GM19452 (cell line): ENCODE measurements around the gene ACSS2.

ENCODE experiments used
- ATAC-seq: cut with Tn5 transposase; IDR thresholded peaks from one replicate; pipeline ENCODE4 v1.9.1; 2021; ENCODE audit not compliant: unreplicated experiment

Gene ACSS2

DNA sequence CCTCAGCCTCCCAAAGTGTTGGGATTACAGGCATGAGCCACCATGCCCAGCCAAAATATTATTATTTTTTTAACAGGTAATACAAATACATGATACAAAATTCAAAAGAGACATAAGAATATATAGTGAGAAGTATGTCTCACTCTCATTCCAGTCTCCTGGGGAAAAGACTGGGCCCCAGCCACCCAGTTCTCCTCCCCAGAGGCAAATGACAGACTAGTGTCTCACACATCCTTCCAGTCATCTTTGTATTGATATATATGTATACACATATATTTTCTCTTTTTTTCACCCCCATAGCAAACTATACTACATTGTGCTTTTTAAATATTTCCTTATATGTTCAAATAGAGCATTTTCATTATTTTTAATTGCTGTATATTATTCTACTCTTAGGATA lies 70.9 kb downstream of the ACSS2 start:
- no peak for ATAC-seq

DNA sequence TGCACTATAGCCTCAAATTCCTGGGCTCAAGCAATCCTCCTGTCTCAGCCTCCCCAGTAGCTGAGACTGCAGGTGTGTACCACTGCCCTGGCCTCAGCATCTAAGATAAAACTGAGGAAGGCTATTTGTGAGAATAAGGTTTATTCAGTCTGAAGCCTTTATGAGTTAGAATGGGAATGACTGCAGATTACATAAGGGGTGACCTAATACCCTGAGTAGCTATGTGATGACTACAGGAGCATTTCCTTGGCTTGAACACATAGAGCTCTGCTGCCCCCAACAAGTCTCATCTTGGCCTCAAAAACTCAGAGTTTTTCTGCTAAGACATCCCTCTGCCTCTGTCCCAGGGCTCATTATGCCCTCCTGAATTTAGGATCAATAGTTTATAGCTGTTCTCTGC lies 71.6 kb downstream of the ACSS2 start:
- ATAC-seq, result no peak

DNA sequence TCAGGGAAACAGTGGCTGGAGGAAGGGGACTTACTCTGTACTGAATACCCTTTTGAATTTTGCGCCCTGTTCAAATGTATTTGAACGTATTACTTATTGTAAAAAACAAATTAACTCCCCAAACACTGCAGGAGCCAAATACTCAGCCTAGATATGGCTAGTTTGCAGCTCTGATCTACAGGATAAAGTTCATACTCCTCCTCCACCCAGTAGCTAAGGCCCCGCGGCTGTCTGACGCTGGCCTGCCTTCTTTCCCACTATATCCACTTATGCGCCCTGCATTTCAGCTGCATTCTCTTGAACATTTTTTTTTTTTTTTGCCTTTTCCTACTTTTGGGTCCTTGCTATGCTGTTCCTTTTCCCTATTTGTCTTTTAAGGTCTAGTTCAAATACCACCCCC lies 72.7 kb downstream of the ACSS2 start:
- ATAC-seq, result no peak

DNA sequence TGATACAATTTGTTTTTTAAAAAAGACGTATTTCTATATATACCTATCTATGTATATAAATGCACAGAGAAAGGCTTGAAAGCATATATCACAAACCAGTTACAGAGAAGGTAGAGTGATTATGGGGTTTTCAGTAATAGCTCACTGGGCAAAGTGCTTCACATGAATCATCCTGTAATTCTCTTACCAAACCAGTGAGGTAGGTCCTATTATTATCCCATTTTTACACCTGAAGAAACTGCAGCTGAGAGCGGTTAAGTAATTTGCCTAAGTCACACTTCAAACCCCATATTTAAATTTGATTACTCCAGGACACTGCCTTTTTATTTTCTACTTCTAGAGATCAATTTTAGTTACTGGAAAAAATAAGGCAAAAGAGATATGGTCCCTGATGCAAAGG lies 74.8 kb downstream of the ACSS2 start:
- ATAC-seq, result no peak

DNA sequence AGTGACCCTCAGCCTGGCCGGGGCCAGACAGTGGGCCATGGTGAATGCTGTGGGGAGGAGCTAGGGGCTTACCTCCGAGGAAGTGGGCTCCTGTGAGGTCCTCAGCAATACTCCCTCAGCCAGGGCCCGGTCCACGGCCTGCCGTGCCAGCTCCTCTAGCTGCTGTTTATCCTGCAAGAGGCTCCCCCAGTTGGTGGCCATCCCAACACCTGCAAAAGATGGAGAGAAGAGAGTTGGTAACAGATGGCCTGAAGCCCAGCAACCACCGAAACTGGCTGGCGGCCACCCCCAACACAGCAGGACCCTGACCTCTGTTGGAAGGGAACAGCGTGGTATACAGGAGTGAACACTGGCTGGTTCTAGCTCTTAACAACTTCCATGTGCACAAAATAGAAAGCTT lies 75.2 kb downstream of the ACSS2 start:
- ATAC-seq, result no peak

DNA sequence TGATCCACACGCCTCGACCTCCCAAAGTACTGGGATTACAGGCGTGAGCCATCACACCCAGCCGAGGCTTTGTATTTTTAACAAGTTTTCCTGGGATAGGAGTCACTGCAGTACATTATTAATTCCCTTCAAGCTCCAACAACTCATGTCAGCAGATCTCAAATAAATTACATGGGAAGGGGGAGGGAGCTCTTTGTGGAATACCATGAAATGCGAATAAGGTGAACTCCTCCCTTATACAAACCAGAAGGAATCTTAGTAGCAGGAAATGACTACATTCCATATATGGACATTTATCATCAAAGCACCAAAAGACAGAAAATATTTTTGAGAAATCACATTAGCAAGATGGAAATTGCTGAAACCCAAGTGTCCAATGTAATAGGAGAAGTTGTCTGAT lies 76.3 kb downstream of the ACSS2 start:
- ATAC-seq, result no peak

DNA sequence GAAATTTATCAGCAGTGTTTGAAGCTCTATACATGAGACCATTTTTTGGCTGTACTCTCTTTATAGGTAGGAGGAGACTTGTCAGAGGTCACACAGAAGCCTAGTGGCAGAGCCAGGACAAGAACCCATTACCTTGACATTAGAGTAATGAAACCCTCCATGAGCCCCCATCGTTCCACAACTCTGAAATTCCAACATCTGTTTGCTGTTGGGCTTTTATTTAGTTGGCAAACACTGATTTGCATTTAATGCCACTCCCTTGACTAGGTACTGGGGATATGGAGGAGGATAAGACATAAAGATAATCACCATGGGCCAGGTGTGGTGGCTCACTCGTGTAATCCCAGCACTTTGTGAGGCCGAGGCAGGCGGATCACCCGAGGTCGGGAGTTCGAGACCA lies 77.5 kb downstream of the ACSS2 start:
- no peak for ATAC-seq

- no peak for ATAC-seq
These were observed 78.5 kb downstream of the ACSS2 start for GRCh38 chr20:34954904-34955230.

- ATAC-seq, result peak; percentile 82
These were observed 79.0 kb downstream of the ACSS2 start, which contains the start of the genes GSS and MYH7B for GRCh38 chr20:34955231-34956040. Gene GSS, minus strand, starts transcription at chr20:34955806. Its CDS starts 3,954 bp downstream, at chr20:34951852. Gene MYH7B, plus strand, starts transcription at chr20:34955868. Its CDS starts 22,138 bp downstream, at chr20:34978006.

GRCh38 chr20:34956041-34956458 lies 79.6 kb downstream of the ACSS2 start:
- no peak for ATAC-seq

DNA sequence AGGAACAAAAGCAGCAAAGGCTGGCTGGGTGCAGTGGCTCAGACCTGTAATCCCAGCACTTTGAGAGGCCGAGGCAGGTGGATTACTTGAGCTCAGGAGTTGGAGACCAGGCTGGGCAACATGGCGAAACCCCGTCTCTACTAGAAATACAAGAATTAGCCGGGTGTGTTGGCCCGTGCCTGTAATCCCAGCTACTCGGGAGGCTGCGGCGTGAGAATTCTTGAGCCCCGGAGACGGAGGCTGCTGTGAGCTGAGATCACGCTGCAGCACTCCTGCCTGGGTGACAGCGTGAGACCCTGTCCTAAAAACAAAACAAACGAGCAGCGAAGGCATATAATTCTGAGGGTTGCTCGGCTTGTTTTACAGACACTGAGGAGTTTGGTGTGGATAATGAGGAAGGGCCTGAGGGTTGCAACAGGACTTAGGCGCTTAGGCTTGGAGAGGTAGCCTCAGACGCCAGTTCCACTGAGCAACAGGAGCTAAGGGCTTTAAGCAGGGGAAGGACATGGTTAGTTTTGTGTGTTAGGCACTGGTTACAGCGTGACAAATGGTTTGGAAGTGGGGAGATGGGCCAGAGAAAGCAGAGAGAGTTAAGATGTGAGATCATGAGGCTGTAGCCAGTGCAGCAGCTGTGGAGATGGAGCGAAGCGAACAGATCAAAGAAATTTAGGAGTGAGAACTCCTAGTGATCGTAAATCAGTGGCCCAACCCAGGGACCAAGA lies 80.5 kb downstream of the ACSS2 start:
- ATAC-seq, result no peak

- ATAC-seq, result no peak
These were observed 88.1 kb downstream of the ACSS2 start for GRCh38 chr20:34964486-34964885.

DNA sequence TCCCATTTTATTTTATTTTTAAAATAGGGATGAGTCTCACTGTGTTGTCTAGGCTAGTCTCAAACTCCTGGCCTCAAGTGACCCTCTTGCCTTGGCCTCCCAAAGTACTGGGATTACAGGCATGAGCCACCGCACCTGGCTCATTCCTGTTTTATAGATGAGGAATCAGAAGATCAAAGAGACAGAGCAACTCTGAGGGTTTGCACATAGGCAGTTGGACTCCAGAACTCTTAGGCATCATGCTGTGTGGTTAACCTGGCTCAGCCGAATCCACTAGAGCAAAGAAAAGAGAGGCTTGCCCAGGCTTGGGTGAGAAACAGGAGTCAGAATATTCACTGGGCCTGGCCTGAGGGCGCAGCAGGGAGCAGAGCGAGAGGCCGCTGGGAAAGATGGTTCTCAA lies 88.6 kb downstream of the ACSS2 start:
- no peak for ATAC-seq

- no peak for ATAC-seq
These were observed 91.0 kb downstream of the ACSS2 start for GRCh38 chr20:34967421-34967820.

DNA sequence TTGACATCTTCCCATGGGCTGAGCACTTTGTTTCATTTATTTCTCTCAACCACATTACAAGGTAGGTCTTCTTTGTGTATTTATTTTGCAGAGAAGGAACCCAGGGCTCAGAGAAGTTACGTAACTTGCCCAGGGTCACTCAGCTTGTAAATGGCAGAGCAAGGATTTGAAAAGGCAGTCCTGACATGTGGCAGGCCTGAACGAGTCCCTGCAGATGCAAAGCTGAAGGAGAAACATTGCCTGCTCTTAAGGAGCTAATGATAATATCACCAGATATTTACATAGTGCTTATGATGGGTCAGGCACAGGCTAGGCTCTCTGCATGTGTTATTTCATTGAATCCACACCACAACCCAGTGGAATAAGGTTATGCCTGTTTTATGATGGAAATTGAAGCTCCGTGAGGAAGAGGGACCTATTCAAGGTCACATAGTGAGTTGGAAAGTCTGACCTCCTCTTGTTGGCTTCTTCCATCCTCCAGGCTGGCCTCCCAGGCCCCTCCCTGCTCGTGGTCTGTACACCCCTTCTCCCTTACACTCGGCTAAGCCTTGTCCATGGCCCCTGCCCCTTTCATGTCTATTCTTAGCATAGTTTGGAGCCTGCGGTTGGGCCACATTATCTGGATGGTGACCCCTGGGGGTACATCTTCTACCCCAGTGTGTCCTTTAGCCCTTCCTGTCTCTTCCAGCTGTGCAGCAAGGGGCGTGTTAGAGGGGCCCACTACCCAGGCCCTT lies 91.8 kb downstream of the ACSS2 start:
- ATAC-seq, result no peak

DNA sequence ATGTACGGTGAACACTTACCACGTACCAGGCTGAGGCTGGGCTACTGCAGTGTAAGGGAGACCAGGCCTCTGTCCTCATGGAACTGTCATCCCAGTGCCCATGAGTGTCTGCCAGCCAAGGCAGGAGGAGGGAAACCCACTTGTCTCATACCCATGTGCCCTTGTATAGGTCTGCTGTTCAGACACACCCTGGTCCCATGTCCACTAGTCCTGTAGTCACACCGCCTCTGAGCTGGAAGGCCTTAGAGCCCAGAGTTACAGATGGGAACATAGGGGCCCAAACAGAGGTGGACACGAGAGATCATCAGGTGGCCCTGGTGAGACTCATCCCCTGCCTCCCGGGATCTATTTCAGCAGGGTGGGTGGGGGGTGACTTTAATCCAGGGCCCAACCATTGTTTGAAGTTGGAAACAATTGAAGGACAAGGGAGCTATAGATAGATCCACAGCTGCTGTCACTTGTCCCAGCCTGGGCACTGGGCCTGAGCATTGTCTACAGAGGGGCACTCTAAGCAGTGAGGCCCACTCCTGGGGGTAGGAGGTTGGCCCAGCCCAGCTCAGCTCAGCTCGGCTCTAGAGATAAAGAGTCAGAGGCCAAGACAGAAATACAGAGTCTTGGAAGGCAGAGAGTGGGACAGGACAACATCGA lies 93.9 kb downstream of the ACSS2 start:
- ATAC-seq, result no peak

DNA sequence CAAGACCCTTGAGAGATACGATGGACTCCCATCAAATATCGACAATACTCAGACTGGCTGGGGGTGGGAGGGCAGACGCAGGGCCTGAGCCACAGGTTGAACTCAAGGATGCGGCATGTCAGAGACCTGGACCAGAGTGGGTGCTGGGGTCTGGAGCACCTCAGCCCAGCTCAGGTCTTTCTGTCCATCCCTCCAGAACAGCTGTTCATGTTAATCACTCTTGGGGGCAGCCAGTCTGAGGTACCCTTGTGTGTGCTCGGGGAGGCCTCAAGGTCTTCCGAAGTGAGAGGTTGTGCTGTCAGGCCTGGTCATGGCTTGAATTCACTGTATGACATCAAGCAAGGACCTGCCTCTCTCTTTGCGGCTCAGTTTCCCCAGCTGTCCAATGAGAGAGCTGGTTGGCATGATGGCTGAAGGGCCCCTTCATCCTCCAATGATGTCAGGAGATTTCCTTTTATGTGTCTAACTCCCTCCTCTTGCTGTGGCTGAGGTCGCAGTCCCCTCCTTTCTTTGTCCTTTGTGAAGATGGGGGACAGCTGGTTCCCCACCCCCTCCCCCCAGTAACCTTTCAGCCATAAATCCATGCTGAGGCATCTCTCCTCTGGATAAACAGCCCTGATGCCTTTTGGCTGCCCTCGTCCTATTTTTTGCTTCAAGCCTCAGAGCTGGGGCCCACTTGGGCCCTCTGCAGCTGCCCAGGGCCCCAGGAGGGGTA lies 94.6 kb downstream of the ACSS2 start:
- no peak for ATAC-seq

DNA sequence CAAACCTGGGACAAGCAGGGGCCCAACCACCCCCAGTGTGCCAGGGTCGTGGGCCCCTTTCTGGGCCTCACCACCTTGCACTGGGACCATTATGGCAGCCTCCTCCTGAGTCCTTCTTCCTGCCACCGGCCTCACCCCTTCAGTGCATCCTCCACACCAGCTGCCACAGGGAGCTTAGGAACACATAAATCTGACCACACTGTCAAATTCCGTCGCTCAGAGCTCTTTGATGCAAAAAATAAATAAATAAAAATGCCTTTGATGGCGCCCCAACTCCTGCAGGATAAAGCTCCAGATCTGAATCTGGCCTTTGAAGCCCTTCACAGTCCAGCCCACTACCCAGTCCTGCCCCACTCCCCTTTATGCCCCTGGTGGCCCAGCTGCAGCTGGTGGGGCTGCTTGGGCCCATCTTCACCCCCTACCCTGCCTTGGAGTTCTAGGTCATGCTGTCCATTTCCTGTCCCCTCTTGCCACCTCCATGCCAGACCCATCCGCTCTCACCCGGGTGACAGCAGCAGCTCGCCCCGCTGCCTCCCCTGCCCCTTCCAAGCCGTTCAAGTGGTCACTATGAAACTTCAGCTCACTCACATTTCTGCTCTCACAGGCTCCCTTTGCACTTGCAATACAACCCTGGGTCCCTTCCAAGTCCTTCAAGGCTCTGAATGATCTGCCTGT lies 95.3 kb downstream of the ACSS2 start:
- no peak for ATAC-seq

DNA sequence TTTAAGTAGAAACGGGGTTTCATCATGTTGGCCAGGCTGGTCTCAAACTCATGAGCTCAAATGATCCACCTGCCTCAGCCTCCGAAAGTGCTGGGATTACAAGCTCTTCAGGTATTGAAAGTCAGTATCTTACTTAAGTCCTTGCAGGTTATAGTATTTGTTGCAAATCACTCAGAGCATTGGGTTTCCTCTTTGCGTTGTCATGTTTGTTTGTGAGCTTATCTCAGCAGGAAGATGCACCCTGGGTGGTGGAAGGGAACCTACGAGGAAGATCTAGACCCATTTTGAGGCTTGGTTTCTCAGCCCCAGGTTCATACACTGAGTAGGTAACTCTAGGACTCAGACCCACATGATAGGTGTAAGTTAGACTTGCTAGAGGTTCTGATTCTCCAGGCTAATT lies 97.8 kb downstream of the ACSS2 start:
- no peak for ATAC-seq

DNA sequence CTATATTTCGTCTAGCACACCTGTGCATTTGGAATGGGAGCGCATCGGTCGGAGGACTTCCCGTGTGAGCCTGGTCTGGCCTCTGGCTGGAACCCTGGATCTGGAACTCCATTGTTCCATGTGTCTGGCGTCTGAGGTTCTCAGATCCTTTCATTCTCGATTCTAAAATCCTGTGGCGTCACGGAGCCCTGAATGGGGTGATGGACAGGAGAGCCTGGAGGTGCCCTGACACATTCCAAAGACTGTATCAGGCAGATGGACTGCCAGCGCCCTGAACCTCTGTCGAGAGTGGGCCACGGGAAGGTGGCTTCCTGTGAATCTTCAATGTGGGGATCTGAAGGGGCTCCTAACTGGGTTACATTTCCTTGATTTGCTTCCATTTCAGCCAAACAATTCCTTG lies 99.9 kb downstream of the ACSS2 start:
- ATAC-seq, result no peak
